SK-N-SH (cell line): ENCODE measurements around the gene PGM5.

Experiments
- JUND ChIP-seq: IDR thresholded peaks from 2 replicates; pipeline ENCODE4 v1.4.0; 2012
- SIN3A ChIP-seq: IDR thresholded peaks from 2 replicates; pipeline ENCODE4 v1.6.1; 2012; ENCODE audit warnings: low read depth, mild to moderate bottlenecking, low read length, moderate library complexity, borderline replicate concordance
- SMC3 ChIP-seq: IDR thresholded peaks from 2 replicates; pipeline ENCODE4 v1.6.1; 2012; ENCODE audit warnings: low read depth, low read length, improper control_type of control experiment

GRCh38 chr9:68552700-68553476, 196.5 kb downstream of the PGM5 start:
- TF ChIP-seq SMC3 (no peak), JUND (no peak), SIN3A (no peak)
